D721Med (cell line): ENCODE results near the gene USP46.

Experiments
- DNase-seq: peaks from one replicate; pipeline ENCODE4 v3.0.0; 2011; ENCODE audit warnings: low spot score; ENCODE audit not compliant: insufficient read length
- FAIRE-seq: peaks from 2 replicates; lab custom pipeline; 2011; peaks lifted over from hg19 to GRCh38; lab: Jason Lieb, UNC
- TF ChIP-seq, protein P1 (sequence below): IDR thresholded peaks from 2 replicates; pipeline ENCODE4 v1.5.1; 2012; ENCODE audit warnings: mild to moderate bottlenecking, control low read depth; ENCODE audit not compliant: insufficient read depth; ENCODE audit errors: missing control alignments

The USP46 gene

DNA sequence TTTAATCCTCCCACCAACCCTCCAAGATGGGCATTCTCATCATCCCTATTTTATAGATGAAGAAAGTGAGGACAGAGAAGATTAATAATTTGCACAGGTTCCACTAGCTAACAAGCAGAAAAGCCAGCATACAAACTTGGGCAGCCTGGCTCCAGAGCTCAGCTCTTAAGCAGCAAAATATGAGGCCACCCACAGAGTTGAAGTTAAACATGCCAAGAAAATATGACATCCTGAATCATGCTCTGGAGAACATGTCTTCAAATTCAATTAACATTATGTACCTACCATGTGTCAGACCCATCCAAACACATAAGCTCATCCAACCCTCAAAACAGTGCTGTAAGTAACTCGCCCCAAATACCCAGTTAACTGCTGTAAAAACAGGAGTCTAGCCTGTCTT lies 33.9 kb downstream of the USP46 start:
- FAIRE-seq (no peak), DNase-seq (no peak)
- TF ChIP-seq, protein P1, sequence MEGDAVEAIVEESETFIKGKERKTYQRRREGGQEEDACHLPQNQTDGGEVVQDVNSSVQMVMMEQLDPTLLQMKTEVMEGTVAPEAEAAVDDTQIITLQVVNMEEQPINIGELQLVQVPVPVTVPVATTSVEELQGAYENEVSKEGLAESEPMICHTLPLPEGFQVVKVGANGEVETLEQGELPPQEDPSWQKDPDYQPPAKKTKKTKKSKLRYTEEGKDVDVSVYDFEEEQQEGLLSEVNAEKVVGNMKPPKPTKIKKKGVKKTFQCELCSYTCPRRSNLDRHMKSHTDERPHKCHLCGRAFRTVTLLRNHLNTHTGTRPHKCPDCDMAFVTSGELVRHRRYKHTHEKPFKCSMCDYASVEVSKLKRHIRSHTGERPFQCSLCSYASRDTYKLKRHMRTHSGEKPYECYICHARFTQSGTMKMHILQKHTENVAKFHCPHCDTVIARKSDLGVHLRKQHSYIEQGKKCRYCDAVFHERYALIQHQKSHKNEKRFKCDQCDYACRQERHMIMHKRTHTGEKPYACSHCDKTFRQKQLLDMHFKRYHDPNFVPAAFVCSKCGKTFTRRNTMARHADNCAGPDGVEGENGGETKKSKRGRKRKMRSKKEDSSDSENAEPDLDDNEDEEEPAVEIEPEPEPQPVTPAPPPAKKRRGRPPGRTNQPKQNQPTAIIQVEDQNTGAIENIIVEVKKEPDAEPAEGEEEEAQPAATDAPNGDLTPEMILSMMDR: no peak

DNA sequence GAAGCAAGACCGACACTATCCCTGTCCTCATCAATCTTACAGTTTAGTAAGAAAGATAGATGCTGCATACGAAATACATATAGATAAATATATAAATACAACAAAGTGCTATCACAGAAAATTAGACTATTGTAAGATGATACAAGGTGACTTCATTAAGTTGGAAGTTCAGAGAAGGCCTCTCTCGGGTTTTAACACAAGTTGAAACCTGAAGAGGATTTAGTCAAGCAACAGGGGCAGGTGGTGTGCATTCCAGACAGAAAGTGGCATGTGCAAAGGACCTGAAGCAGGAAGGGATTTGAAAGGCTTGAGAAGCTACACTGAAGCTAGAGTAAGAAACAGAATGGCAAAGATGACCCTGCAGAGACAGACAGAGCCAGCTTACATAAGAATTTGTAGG lies 36.5 kb downstream of the USP46 start:
- TF ChIP-seq, protein P1: no peak
- FAIRE-seq: no peak
- no peak for DNase-seq

DNA sequence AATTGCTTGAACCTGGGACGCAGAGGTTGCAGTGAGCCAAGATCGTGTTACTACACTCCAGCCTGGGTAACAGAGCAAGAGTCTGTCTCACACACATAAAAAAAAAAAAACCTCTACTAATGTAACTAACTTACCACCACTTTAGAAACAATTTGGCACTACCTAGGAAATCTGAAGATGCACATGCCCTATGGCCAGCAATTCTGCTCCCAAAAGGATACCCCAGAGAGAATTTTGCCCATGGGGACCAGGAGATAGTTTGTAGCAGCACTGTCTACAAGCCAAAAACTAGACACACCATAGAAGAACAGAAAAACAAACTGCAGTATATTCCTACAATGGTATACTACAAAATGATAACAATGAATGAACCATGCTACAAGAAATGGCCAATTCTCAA lies 37.5 kb downstream of the USP46 start:
- FAIRE-seq: no peak
- TF ChIP-seq, protein P1: no peak

DNA sequence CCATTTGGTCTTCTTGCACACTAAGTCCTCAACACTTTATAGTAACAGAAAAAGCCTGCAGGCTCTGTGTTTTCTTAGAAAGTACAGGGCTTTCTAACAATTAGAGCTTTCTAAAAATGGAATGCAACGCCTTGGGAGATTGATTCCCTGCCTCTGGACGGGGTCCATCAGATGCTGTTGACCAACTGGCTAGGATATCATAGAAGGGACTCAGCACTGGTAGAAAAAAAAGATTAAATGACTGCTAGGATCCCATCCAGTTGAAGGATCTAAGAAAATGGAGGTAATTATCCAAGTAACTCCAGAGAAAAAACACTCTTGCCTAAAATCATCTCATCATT lies 39.5 kb downstream of the USP46 start:
- DNase-seq (no peak), FAIRE-seq (no peak)
- TF ChIP-seq, protein P1: no peak

More for the DNA sequence above, 37.5 kb downstream of the USP46 start:
- no peak for DNase-seq

DNA sequence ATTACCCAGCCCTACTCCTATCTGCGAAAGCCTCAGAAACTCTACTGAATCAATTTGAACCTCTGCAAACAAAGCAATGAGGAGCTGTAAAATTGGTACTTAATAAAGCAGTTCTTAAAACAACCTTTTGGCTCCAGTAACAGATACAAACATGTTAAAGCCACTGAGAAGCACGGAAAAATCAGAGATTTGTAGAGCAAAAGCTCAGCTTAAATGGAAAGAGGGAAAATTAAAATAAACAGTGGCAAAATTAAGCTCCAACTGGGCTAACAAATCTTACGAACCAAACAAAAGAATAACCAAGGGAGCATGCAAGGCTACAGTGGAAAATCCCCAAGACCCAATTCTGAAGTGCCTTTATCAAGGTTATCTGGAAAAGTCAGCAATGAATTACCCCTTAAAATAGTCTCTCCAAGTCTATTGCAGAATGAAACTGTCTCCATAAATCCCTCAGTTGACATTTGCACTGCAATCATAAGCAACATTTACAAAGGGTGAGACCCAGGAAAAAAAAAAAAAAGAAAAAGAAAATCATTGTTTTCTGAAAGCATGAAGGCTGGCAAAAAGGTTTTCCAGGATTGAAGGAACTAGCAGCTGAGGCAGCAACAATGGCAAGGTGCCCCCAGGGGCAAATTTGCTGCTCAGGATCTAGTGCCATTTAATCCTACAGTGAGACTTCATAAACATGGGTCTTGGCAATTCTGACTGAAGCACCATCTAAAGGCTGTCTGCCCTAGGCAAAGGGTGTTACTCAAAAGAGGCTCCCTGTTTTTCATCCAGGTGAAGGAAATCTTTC lies 40.1 kb downstream of the USP46 start:
- TF ChIP-seq, protein P1: no peak
- FAIRE-seq: no peak
- DNase-seq: no peak

DNA sequence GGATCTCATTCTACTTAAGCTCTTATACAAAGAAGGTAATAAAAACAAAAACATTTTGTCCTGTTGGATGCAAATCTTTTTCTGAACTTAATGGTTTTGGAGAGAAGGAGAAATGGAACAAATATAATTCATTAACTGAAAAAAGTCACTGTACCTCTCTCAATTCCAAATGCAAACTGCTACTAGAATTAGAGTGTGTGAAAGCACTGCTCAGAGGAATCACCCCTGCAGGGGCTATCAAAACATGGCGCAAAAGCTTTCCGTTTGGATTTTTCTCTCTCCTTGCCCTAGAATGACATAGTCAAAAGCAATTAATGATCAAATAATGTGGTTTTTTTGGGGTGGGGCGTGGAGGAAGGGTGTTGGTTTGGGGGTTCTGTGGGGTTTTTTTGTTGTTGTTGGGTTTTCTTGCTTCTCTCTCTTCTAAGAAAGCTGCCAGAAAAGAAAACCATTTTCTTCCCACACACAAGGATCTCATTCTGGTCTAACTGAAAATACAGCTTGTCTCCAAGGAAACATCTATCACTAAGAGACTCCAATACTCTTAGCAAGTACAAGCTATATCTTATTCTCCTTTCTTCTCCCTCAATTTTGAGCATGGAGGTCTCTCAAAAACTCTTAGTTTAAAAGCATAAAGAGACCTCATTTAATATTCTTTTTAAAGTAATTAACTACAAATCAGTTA lies 41.6 kb downstream of the USP46 start:
- TF ChIP-seq, protein P1: no peak
- FAIRE-seq (no peak), DNase-seq (no peak)

DNA sequence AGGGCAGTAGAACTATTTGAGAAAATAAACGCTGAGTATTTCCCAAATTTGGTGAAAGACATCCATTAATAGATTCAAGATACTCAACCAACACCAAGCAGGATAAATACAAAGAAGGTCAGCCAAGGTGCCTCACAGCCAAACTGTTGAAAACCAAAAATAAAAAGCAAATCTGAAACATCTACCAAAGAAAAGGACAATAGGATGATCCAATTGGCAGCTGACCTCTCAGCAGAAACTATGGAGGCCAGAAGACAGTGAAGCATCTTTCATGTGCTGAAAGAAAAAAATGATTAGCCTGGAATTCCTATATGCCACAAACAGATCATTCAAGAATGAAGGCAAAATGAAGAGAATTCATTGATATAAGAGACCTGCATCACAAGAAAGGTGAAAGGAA lies 44.9 kb downstream of the USP46 start:
- TF ChIP-seq, protein P1: no peak
- DNase-seq (no peak), FAIRE-seq (no peak)
